ENCODE results near the gene FRMD4A.

GRCh38 chr10:14235566-14236195, 95.0 kb downstream of the FRMD4A start:
- no peak for TF ChIP-seq CTCF (IDR thresholded peaks at IDR 0.05)
- no peak for TF ChIP-seq POLR2A (IDR thresholded peaks at IDR 0.05)
